ENCODE measurements around the gene HMMR. TPM values are rescaled to one million over a fixed set of nuclear protein-coding genes. Genes with fewer than 3 reads are reported as not detected.
A peak's percentile ranks its signal among the peaks of the same experiment; 100 is the strongest.
"Not testable (repeated sequence)": the region's sequence is repeated elsewhere in the genome, so short reads cannot be mapped to it uniquely, and the experiment has no call there.

HMMR gene, protein sequence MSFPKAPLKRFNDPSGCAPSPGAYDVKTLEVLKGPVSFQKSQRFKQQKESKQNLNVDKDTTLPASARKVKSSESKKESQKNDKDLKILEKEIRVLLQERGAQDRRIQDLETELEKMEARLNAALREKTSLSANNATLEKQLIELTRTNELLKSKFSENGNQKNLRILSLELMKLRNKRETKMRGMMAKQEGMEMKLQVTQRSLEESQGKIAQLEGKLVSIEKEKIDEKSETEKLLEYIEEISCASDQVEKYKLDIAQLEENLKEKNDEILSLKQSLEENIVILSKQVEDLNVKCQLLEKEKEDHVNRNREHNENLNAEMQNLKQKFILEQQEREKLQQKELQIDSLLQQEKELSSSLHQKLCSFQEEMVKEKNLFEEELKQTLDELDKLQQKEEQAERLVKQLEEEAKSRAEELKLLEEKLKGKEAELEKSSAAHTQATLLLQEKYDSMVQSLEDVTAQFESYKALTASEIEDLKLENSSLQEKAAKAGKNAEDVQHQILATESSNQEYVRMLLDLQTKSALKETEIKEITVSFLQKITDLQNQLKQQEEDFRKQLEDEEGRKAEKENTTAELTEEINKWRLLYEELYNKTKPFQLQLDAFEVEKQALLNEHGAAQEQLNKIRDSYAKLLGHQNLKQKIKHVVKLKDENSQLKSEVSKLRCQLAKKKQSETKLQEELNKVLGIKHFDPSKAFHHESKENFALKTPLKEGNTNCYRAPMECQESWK
- total RNA-seq, result 10 to 100 TPM; 68.0 to 79.8 TPM

DNA sequence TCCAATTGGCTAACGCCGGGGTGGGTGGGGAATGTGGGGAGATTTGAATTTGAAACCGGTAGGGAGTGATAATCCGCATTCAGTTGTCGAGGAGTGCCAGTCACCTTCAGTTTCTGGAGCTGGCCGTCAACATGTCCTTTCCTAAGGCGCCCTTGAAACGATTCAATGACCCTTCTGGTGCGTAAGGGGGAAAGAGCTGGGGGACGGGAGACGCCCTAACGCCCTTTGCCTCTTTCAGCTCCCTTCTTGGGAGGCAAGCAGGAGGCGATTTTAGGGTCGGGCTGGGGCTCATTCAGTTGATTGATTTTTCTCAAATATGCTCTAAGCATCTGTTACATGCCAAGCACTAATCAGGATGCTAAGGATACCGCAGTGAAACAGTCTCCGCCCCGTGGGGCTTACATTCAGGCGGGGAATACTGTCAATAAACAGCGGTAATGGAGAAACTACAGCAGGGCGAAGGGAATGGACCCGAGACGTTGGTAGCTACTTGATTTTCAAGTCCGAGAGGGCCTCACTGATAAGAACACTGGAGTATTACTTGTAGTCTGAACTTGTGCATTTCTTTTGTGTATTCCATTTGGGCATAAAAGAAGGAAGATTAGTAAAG, at the start of gene HMMR:
HMMR (plus strand) TSS at position 71 of the 610 bp plus-strand sequence; CDS start at position 132, 61 bp downstream.
- ATAC-seq (replicated peaks), result no peak
- Mint-ChIP-seq H3K36me3 (ENCODE audit: low read depth) (peaks cover 57% of the 10 kb centered on the region), H3K4me3 (peak within 1 kb of the TSS; percentile 97), H3K27me3 (no peaks in the 10 kb centered on the region), H3K4me1 (peaks cover 9% of the 10 kb centered on the region), H3K9me3 (no peaks in the 10 kb centered on the region), H3K27ac (peak within 1 kb of the TSS; percentile 99)

DNA sequence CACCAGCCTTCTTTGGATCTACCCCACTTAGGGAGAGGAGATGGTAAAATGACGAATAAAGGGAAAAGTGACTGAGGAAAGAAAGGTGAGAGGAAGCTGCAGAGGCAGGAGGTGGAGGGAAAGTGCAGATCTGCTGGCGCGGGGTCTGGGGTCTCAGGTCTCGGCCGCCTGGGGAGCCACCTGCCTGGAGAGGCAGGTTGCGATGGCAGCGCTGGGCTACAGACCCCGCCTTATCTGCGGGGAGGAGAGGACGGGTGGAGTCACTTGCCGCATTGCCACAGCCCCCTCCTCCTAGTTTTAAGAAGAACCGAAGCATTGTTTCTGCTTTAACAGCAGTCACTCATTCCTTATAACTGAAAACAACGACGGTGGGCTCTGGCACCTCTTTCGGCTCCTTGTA, 44.8 kb upstream of the HMMR start:
- not testable (repeated sequence) for H3K27ac Mint-ChIP-seq, H3K9me3 Mint-ChIP-seq, H3K4me3 Mint-ChIP-seq

DNA sequence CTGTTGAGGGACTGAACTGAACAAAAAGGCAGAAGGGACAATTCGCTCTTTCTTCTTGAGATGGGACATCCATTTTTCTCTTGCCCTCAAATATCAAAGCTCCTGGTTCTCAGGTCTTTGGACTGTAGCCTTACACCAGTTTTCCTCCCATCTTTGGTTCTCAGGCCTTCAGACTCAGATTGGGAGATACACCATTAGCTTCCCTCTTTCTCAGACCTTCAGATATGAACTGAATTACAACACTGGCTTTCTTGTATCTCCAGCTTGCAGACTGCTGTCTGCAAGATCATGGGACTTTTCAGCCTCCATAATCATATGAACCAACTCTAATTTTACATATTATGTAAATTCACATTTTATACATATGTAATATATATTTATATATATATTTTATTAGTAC, 35.6 kb upstream of the HMMR start:
- H3K27me3 Mint-ChIP-seq, result no peaks in the 10 kb centered on the region
- H3K9me3 Mint-ChIP-seq, result no peaks in the 10 kb centered on the region
- H3K36me3 Mint-ChIP-seq (ENCODE audit: low read depth), result no peaks in the 10 kb centered on the region
- H3K4me1 Mint-ChIP-seq, result no peaks in the 10 kb centered on the region
- ATAC-seq (replicated peaks), result no peak
- H3K4me3 Mint-ChIP-seq, result no peak overlapping the region
- H3K27ac Mint-ChIP-seq, result no peak overlapping the region

More for the DNA sequence above, 44.8 kb upstream of the HMMR start:
- not testable (repeated sequence) for ATAC-seq (replicated peaks); H3K36me3 Mint-ChIP-seq (ENCODE audit: low read depth); H3K4me1 Mint-ChIP-seq
- peaks cover 27% of the 10 kb centered on the region for H3K27me3 Mint-ChIP-seq

DNA sequence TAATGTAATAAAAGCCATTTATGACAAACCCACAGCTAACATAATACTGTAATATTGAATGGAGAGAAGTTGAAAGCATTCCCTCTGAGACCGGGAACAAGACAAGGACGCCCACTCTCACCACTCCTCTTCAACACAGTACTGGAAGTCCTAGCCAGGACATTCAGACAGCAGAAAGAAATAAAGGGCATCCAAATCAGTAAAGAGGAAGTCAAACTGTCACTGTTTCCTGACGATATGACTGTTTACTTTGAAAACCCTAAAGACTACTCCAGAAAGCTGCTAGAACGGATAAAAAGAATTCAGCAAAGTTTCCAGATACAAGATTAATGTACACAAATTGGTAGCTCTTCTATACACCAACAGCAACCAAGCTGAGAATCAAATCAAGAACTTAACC, 34.3 kb upstream of the HMMR start:
- not testable (repeated sequence) for H3K27ac Mint-ChIP-seq; ATAC-seq (replicated peaks); H3K27me3 Mint-ChIP-seq; H3K4me3 Mint-ChIP-seq; H3K4me1 Mint-ChIP-seq; H3K36me3 Mint-ChIP-seq (ENCODE audit: low read depth); H3K9me3 Mint-ChIP-seq

DNA sequence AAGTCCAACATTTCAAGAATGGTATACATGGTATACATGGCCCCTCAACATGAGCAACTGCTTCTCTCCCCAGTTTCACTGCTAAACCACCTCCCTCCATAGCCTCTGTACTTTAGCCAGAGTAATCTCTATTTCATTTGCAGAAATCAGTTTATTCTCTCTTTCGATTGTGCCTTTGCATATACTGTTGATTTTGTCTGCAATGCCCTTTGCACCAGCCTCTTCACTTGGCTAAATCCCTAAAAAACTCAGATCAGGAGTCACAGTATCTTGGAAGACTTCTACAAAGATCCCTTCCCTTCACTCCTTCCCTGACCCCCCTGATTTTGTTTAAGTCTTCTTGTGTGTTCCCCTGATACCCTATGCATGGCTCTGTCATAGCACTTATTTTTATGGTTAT, 27.9 kb upstream of the HMMR start:
- H3K27me3 Mint-ChIP-seq, result peaks cover 4% of the 10 kb centered on the region
- H3K9me3 Mint-ChIP-seq, result no peaks in the 10 kb centered on the region
- H3K4me1 Mint-ChIP-seq, result peaks cover 11% of the 10 kb centered on the region
- no peak overlapping the region for H3K4me3 Mint-ChIP-seq
- H3K36me3 Mint-ChIP-seq (ENCODE audit: low read depth), result no peaks in the 10 kb centered on the region
- H3K27ac Mint-ChIP-seq, result no peak overlapping the region
- no peak for ATAC-seq (replicated peaks)

DNA sequence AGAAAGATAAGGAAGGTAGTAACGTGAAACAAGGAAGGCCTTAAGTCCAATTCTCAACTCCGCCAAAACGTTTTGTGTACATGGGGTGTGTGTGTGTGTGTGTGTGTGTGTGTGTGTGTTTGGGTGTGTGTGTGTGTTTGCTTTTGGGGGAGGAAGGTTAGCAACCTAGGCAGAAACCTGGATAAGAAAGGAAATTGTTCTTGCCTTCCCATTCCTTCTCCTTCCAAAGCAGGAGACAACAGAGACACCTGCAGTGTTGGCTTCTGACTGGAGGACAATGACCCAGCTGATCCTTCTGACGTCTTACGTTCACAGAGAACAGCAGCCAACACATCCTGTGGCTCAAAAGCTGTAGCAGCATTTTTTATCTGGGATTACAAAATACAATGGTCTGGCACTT, 27.2 kb upstream of the HMMR start:
- no peak for ATAC-seq (replicated peaks)
- Mint-ChIP-seq H3K27ac (no peak overlapping the region), H3K4me3 (no peak overlapping the region)

DNA sequence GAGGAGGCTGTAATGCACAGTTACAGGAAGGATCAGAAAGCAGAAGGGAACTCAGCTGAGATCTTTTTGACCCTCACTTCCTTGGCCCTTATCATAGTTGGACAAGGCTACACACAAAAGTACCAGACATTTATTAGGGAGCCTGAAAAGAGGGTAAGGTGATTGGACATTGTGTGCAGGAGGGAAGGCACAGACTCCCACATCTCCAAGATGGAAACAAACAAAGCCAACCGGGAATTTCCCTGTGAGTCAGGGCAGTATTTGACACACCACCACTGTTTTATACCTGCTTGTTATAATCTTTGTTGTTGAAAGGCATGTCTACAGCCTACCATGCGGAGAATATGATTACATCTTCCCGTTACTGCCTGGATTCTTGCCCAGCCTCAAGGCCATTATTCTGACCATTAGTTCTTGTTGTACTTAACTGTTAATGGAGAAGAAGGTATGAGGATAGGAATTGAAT, 26.0 kb upstream of the HMMR start:
- ATAC-seq (replicated peaks), result no peak
- Mint-ChIP-seq H3K27ac (no peak overlapping the region), H3K9me3 (no peaks in the 10 kb centered on the region), H3K4me1 (peaks cover 11% of the 10 kb centered on the region), H3K27me3 (peaks cover 4% of the 10 kb centered on the region), H3K36me3 (ENCODE audit: low read depth) (peaks cover 16% of the 10 kb centered on the region), H3K4me3 (no peak overlapping the region)

More for the DNA sequence above, 27.2 kb upstream of the HMMR start:
- peaks cover 11% of the 10 kb centered on the region for H3K4me1 Mint-ChIP-seq
- peaks cover 4% of the 10 kb centered on the region for H3K36me3 Mint-ChIP-seq (ENCODE audit: low read depth)
- no peaks in the 10 kb centered on the region for H3K9me3 Mint-ChIP-seq
- peaks cover 4% of the 10 kb centered on the region for H3K27me3 Mint-ChIP-seq

DNA sequence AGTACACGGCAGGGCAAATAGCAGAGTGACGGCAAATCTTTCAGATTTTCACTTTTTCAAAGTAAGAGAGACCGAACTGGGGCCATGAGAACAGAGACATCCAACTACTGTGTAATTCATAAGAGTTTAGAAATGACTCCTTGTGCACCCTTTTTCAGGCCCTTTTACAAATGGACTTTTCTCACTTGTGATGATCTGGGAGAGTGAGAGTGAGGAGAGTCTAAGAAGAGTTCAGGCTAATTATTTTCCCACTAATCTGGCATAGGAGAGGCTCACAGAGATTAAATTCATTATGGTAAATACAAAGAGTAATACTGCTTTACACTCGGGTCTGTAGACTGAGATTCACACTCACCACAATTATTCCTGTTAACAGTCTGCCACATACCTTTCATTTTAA, 23.9 kb upstream of the HMMR start:
- H3K27ac Mint-ChIP-seq, result peak overlapping the region; percentile 92
- ATAC-seq (replicated peaks), result no peak
- peaks cover 37% of the 10 kb centered on the region for H3K36me3 Mint-ChIP-seq (ENCODE audit: low read depth)
- H3K9me3 Mint-ChIP-seq, result no peaks in the 10 kb centered on the region
- peak overlapping the region; percentile 92 for H3K4me3 Mint-ChIP-seq
- H3K27me3 Mint-ChIP-seq, result peaks cover 4% of the 10 kb centered on the region
- H3K4me1 Mint-ChIP-seq, result peaks cover 23% of the 10 kb centered on the region

DNA sequence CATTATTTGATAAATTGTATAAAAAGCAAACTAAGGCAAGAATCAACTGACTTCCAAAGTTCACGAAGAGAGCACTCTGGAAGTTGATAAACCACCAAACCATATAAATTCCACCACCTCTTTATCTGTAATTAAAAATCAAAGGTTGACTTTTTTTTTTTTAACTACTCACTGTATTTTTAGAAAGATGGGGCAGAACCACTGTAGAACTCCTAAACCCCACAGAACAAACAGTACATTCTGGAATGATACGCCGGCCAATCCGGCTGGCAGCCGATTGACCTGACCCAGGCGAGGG, 23.5 kb upstream of the HMMR start:
- ATAC-seq (replicated peaks), result no peak
- peak overlapping the region; percentile 92 for H3K4me3 Mint-ChIP-seq
- peaks cover 4% of the 10 kb centered on the region for H3K27me3 Mint-ChIP-seq
- H3K36me3 Mint-ChIP-seq (ENCODE audit: low read depth), result peaks cover 41% of the 10 kb centered on the region
- H3K4me1 Mint-ChIP-seq, result peaks cover 23% of the 10 kb centered on the region
- peak overlapping the region; percentile 92 for H3K27ac Mint-ChIP-seq
- H3K9me3 Mint-ChIP-seq, result no peaks in the 10 kb centered on the region

DNA sequence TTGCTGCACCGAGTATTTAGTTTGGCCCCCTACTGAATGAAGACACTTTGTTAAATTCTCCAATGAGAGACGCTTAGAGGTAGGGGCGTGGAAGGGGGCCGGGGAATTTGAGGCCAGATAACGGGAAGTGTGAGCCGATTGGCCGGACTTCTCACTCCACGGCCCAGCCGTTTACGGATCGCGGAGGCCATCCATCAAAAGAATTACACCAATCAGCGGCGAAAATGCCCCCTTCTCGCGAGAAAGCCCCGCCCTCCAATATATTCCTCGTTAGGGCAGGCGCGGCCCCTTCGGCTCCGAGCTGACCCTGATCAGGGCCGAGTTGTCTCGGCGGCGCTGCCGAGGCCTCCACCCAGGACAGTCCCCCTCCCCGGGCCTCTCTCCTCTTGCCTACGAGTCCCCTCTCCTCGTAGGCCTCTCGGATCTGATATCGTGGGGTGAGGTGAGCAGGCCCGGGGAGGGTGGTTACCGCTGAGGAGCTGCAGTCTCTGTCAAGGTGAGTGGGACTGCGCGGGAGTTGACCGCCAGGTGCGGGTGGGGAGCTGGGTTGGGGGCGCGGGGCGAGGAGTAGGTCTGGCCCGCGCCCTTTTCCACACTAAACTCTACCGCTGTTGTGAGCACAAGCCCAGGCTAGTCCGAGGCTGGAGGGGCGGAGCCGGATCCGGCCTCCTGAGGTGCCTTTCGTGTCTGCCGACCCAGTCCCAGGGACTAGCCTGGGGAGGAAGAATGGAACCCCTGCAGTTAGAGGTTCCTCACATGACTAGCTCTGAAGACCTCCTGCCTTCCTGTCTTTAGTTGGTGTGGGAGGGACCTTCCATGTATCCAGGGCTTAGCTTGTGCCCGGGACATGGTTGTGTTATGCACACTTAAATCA, 22.9 kb upstream of the HMMR start, which contains the start of gene CCNG1:
CCNG1 (plus strand) TSS at position 287 of the 874 bp plus-strand sequence. CDS start 1,662 bp downstream, outside the sequence.
- Mint-ChIP-seq H3K27ac (peak within 1 kb of the TSS; percentile 92), H3K4me1 (peaks cover 23% of the 10 kb centered on the region), H3K27me3 (peaks cover 4% of the 10 kb centered on the region), H3K4me3 (peak within 1 kb of the TSS; percentile 92), H3K36me3 (ENCODE audit: low read depth) (peaks cover 47% of the 10 kb centered on the region), H3K9me3 (no peaks in the 10 kb centered on the region)
- peak; percentile 96 for ATAC-seq (replicated peaks)

DNA sequence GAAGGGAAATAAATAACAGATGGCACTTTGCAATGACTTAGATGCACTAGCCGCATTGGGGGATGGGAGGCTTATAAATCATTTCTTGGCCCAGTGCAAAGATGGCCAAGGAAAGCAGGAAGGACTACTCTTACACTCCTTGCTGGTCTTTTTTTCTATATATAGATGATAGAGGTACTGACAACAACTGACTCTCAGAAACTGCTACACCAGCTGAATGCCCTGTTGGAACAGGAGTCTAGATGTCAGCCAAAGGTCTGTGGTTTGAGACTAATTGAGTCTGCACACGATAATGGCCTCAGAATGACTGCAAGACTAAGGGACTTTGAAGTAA, 21.4 kb upstream of the HMMR start:
- H3K4me1 Mint-ChIP-seq, result peaks cover 23% of the 10 kb centered on the region
- H3K27me3 Mint-ChIP-seq, result no peaks in the 10 kb centered on the region
- peak overlapping the region; percentile 92 for H3K4me3 Mint-ChIP-seq
- H3K36me3 Mint-ChIP-seq (ENCODE audit: low read depth), result peaks cover 62% of the 10 kb centered on the region
- ATAC-seq (replicated peaks), result peak; percentile 8
- H3K9me3 Mint-ChIP-seq, result no peaks in the 10 kb centered on the region
- peak overlapping the region; percentile 92 for H3K27ac Mint-ChIP-seq

DNA sequence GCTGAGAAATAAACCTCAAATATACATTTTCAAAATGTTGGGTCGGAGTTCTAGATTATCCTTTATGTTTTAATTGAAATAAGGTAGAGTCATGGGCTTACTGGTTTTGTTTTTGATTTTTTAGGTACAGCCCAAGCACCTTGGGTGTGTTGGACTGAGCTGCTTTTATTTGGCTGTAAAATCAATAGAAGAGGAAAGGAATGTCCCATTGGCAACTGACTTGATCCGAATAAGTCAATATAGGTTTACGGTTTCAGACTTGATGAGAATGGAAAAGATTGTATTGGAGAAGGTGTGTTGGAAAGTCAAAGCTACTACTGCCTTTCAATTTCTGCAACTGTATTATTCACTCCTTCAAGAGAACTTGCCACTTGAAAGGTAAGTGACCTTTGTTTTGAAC, 19.5 kb upstream of the HMMR start:
- H3K27ac Mint-ChIP-seq, result peak overlapping the region; percentile 68

DNA sequence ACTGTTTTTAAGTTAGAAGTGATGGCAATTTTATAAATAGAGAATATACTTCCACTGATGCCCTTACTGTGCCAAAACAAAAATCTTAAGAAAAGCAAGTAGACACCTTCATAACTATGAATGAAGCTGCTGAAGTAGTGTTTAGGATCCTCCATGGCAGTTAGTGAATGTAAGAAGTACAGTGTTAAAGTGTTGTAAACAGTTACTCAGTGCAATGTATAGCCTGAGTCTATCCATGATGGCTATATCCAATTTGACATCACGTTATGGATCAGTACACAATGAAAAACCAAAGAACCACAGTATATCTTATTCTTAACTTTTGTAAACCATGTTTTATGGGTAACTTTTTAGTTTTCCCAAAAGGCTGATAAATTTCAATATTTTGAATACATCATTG, 15.9 kb upstream of the HMMR start:
- H3K9me3 Mint-ChIP-seq, result no peaks in the 10 kb centered on the region
- no peaks in the 10 kb centered on the region for H3K27me3 Mint-ChIP-seq
- ATAC-seq (replicated peaks), result no peak
- peaks cover 21% of the 10 kb centered on the region for H3K4me1 Mint-ChIP-seq
- H3K4me3 Mint-ChIP-seq, result no peak overlapping the region
- H3K36me3 Mint-ChIP-seq (ENCODE audit: low read depth), result peaks cover 100% of the 10 kb centered on the region
- H3K27ac Mint-ChIP-seq, result no peak overlapping the region

More for the DNA sequence above, 19.5 kb upstream of the HMMR start:
- Mint-ChIP-seq H3K4me1 (peaks cover 18% of the 10 kb centered on the region), H3K36me3 (ENCODE audit: low read depth) (peaks cover 81% of the 10 kb centered on the region), H3K4me3 (peak overlapping the region; percentile 92), H3K27me3 (no peaks in the 10 kb centered on the region), H3K9me3 (no peaks in the 10 kb centered on the region)
- ATAC-seq (replicated peaks), result no peak

DNA sequence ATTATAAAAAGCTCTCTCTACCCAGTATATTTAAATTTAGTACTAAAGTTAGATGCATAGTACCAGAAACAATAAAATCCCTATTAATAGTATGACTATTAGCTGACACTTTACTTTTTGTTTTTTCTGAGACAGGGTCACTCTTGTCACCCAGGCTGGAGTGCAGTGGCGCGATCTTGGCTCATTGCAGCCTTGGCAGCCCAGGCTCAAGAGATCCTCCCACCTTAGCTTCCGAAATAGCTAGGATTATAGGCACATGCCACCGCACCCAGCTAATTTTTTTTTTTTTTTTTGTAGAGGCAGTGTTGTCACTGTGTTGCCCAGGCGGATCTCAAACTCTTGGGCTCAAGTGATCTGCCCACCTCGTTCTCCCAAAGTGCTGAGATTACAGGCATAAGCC, 15.1 kb upstream of the HMMR start:
- H3K4me1 Mint-ChIP-seq, result peaks cover 21% of the 10 kb centered on the region
- no peaks in the 10 kb centered on the region for H3K27me3 Mint-ChIP-seq
- H3K4me3 Mint-ChIP-seq, result no peak overlapping the region
- H3K27ac Mint-ChIP-seq, result no peak overlapping the region
- no peak for ATAC-seq (replicated peaks)
- H3K36me3 Mint-ChIP-seq (ENCODE audit: low read depth), result peaks cover 99% of the 10 kb centered on the region
- H3K9me3 Mint-ChIP-seq, result no peaks in the 10 kb centered on the region

Measured in activated T-helper 17 cell treated with anti-CD3 and anti-CD28 coated beads, Interleukin-2, amount 50 U/mL, for 72 hours (primary cell).